Suppressor macrophage (primary cell): ENCODE measurements around the gene SUPT3H.
"Not testable (repeated sequence)": the region's sequence is repeated elsewhere in the genome, so short reads cannot be mapped to it uniquely, and the experiment has no call there.

Source experiments
- DNase-seq, 4 experiments: peaks; one replicate each; pipeline ENCODE4 v3.0.0-alpha.2; 2020 to 2022

The SUPT3H gene

GRCh38 chr6:45174045-45174444 is 203.7 kb downstream of the SUPT3H start:
- DNase-seq: no peak

- no peak for DNase-seq
Observed at GRCh38 chr6:45171380-45171779, 206.4 kb downstream of the SUPT3H start.

- no peak for DNase-seq
Observed at GRCh38 chr6:45170309-45170708, 207.4 kb downstream of the SUPT3H start.

GRCh38 chr6:45169815-45170214 is 207.9 kb downstream of the SUPT3H start:
- peak in 3 of 4 experiments; percentile 21 to 34 (median 32) for DNase-seq

- DNase-seq: no peak
Observed at GRCh38 chr6:45163952-45164766, 213.6 kb downstream of the SUPT3H start.

- DNase-seq: no peak
Observed at GRCh38 chr6:45160305-45160704, 217.4 kb downstream of the SUPT3H start.

- no peak for DNase-seq
Observed at GRCh38 chr6:45156075-45156474, 221.7 kb downstream of the SUPT3H start.

GRCh38 chr6:45155341-45155894 is 222.3 kb downstream of the SUPT3H start:
- no peak for DNase-seq

- DNase-seq: no peak
Observed at GRCh38 chr6:45154679-45155078, 223.1 kb downstream of the SUPT3H start.

GRCh38 chr6:45148711-45149341 is 228.9 kb downstream of the SUPT3H start:
- peak in 1 of 4 experiments; percentile 10 for DNase-seq

- peak in 1 of 4 experiments; percentile 2 for DNase-seq
Observed at GRCh38 chr6:45148278-45148677, 229.5 kb downstream of the SUPT3H start.

- not testable (repeated sequence) for DNase-seq
Observed at GRCh38 chr6:45145658-45146057, 232.1 kb downstream of the SUPT3H start.

GRCh38 chr6:45138765-45139164 is 239.0 kb downstream of the SUPT3H start:
- no peak for DNase-seq

- DNase-seq: no peak
Observed at GRCh38 chr6:45136495-45136894, 241.2 kb downstream of the SUPT3H start.

- peak in 2 of 4 experiments; percentile 57 to 71 for DNase-seq
Observed at GRCh38 chr6:45132658-45133294, 245.0 kb downstream of the SUPT3H start.

- peak; percentile 9 to 62 (median 30) for DNase-seq
Observed at GRCh38 chr6:45132059-45132458, 245.7 kb downstream of the SUPT3H start.

GRCh38 chr6:45129051-45129450 is 248.7 kb downstream of the SUPT3H start:
- DNase-seq: no peak

GRCh38 chr6:45127185-45127584 is 250.5 kb downstream of the SUPT3H start:
- no peak for DNase-seq

- DNase-seq: no peak
Observed at GRCh38 chr6:45126033-45126432, 251.7 kb downstream of the SUPT3H start.

GRCh38 chr6:45123023-45123422 is 254.7 kb downstream of the SUPT3H start:
- no peak for DNase-seq

- no peak for DNase-seq
Observed at GRCh38 chr6:45118754-45119153, 259.0 kb downstream of the SUPT3H start.

- no peak for DNase-seq
Observed at GRCh38 chr6:45116714-45117410, 260.9 kb downstream of the SUPT3H start.

GRCh38 chr6:45115696-45116095 is 262.0 kb downstream of the SUPT3H start:
- peak in 3 of 4 experiments; percentile 2 to 22 (median 18) for DNase-seq
